GM19193 (cell line): ENCODE measurements around the gene PPM1D.

Experiments
- POLR2A ChIP-seq: IDR thresholded peaks from 4 replicates; pipeline ENCODE4 v1.6.1; 2011; ENCODE audit not compliant: insufficient read depth, insufficient read length; ENCODE audit errors: extremely low read depth

PPM1D gene

GRCh38 chr17:60583008-60583407 lies 17.0 kb upstream of the PPM1D start:
- no peak for TF ChIP-seq POLR2A

- no peak for TF ChIP-seq POLR2A
Observed at GRCh38 chr17:60585887-60586286, 14.1 kb upstream of the PPM1D start.

GRCh38 chr17:60586288-60586974 lies 13.6 kb upstream of the PPM1D start:
- TF ChIP-seq POLR2A, result no peak

GRCh38 chr17:60590070-60590469 lies 9.9 kb upstream of the PPM1D start:
- no peak for TF ChIP-seq POLR2A

GRCh38 chr17:60592750-60593149 lies 7.2 kb upstream of the PPM1D start:
- TF ChIP-seq POLR2A, result no peak

GRCh38 chr17:60594734-60595133 lies 5.3 kb upstream of the PPM1D start:
- no peak for TF ChIP-seq POLR2A

GRCh38 chr17:60597297-60597696 lies 2.7 kb upstream of the PPM1D start:
- no peak for TF ChIP-seq POLR2A

GRCh38 chr17:60598001-60598736 lies 1.8 kb upstream of the PPM1D start:
- no peak for TF ChIP-seq POLR2A

- no peak for TF ChIP-seq POLR2A
Observed at GRCh38 chr17:60599220-60599619, 773 bp upstream of the PPM1D start.

GRCh38 chr17:60600490-60601446 lies 775 bp downstream of the PPM1D start:
- TF ChIP-seq POLR2A, result no peak

- no peak for TF ChIP-seq POLR2A
Observed at GRCh38 chr17:60601447-60602384, 1.7 kb downstream of the PPM1D start.

- no peak for TF ChIP-seq POLR2A
Observed at GRCh38 chr17:60602385-60602742, 2.4 kb downstream of the PPM1D start.

GRCh38 chr17:60602871-60603270 lies 2.9 kb downstream of the PPM1D start:
- TF ChIP-seq POLR2A, result no peak

- TF ChIP-seq POLR2A, result no peak
Observed at GRCh38 chr17:60604686-60605334, 4.8 kb downstream of the PPM1D start.

- no peak for TF ChIP-seq POLR2A
Observed at GRCh38 chr17:60606036-60606435, 6.0 kb downstream of the PPM1D start.

- TF ChIP-seq POLR2A, result no peak
Observed at GRCh38 chr17:60610473-60610872, 10.5 kb downstream of the PPM1D start.
